Subcutaneous abdominal adipose tissue (tissue), 5 donors: ENCODE data around the gene C1orf159.

Experiments
- H3K27ac ChIP-seq: one replicate; pipeline ENCODE4 v1.7.0; 2013; ENCODE audit warnings: low read depth, mild to moderate bottlenecking, inconsistent platforms, low read length, moderate library complexity
- H3K27me3 ChIP-seq, 5 donors: one replicate each; pipeline ENCODE4 v1.7.0; 2013; ENCODE audit warnings: low read length in 5 of 5, inconsistent platforms in 1 of 5; ENCODE audit not compliant: control insufficient read depth in 5 of 5, insufficient read depth in 4 of 5
- H3K36me3 ChIP-seq, 5 donors: one replicate each; pipeline ENCODE4 v1.7.0; 2013; ENCODE audit warnings: low read length in 5 of 5; ENCODE audit not compliant: control insufficient read depth in 5 of 5, insufficient read depth in 5 of 5
- H3K4me1 ChIP-seq, 5 donors: one replicate each; pipeline ENCODE4 v1.7.0; 2013; ENCODE audit warnings: low read length in 5 of 5, mild to moderate bottlenecking in 3 of 5, moderate library complexity in 1 of 5; ENCODE audit not compliant: control insufficient read depth in 5 of 5, insufficient read depth in 5 of 5
- H3K4me3 ChIP-seq, 5 donors: one replicate each; pipeline ENCODE4 v1.7.0; 2013; ENCODE audit warnings: low read length in 5 of 5, low read depth in 1 of 5
- H3K9ac ChIP-seq, 5 donors: one replicate each; pipeline ENCODE4 v1.7.0; 2013; ENCODE audit warnings: low read length in 5 of 5, mild to moderate bottlenecking in 4 of 5, moderate library complexity in 3 of 5
- H3K9me3 ChIP-seq, 5 donors: one replicate each; pipeline ENCODE4 v1.7.0; 2013; ENCODE audit warnings: low read length in 5 of 5; ENCODE audit not compliant: control insufficient read depth in 5 of 5
- donor health status: healthy.
- donor health status: healthy.
- donor health status: healthy.
- donor health status: healthy.
- donor health status: healthy.

Gene C1orf159

GRCh38 chr1:1134300-1134970 lies 18.5 kb upstream of the C1orf159 start:
- Histone ChIP-seq H3K9ac (no peak overlapping the region), H3K4me3 (no peak overlapping the region), H3K36me3 (no peaks in the 10 kb centered on the region), H3K9me3 (no peaks in the 10 kb centered on the region), H3K27me3 (peaks cover 11 to 25% (median 21%) of the 10 kb centered on the region in 5 donors), H3K4me1 (peaks cover 0 to 12% (median 9%) of the 10 kb centered on the region in 5 donors), H3K27ac (no peak overlapping the region)

GRCh38 chr1:1132956-1133750 lies 17.3 kb upstream of the C1orf159 start:
- H3K27me3 ChIP-seq: peaks cover 7 to 28% (median 17%) of the 10 kb centered on the region in 5 donors
- no peaks in the 10 kb centered on the region for H3K9me3 ChIP-seq
- H3K36me3 ChIP-seq: no peaks in the 10 kb centered on the region
- H3K27ac ChIP-seq: no peak overlapping the region
- H3K4me1 ChIP-seq: peaks cover 0 to 12% (median 9%) of the 10 kb centered on the region in 5 donors
- no peak overlapping the region for H3K9ac ChIP-seq
- H3K4me3 ChIP-seq: no peak overlapping the region

GRCh38 chr1:1132042-1132950 lies 16.4 kb upstream of the C1orf159 start:
- no peak overlapping the region for H3K9ac ChIP-seq

GRCh38 chr1:1130206-1131120 lies 14.6 kb upstream of the C1orf159 start:
- Histone ChIP-seq H3K4me1 (peaks cover 0 to 12% (median 9%) of the 10 kb centered on the region in 5 donors), H3K9ac (no peak overlapping the region), H3K27ac (no peak overlapping the region), H3K4me3 (no peak overlapping the region), H3K9me3 (no peaks in the 10 kb centered on the region), H3K27me3 (peaks cover 0 to 16% (median 2%) of the 10 kb centered on the region in 5 donors), H3K36me3 (no peaks in the 10 kb centered on the region)

More at GRCh38 chr1:1132042-1132950, 16.4 kb upstream of the C1orf159 start:
- H3K4me1 ChIP-seq: peaks cover 0 to 12% (median 9%) of the 10 kb centered on the region in 5 donors
- no peaks in the 10 kb centered on the region for H3K36me3 ChIP-seq
- H3K9me3 ChIP-seq: no peaks in the 10 kb centered on the region
- no peak overlapping the region for H3K27ac ChIP-seq
- H3K4me3 ChIP-seq: no peak overlapping the region
- peaks cover 7 to 28% (median 12%) of the 10 kb centered on the region in 5 donors for H3K27me3 ChIP-seq

- peaks cover 0 to 14% (median 2%) of the 10 kb centered on the region in 5 donors for H3K27me3 ChIP-seq
- H3K9ac ChIP-seq: no peak overlapping the region
- H3K27ac ChIP-seq: no peak overlapping the region
- no peak overlapping the region for H3K4me3 ChIP-seq
- H3K4me1 ChIP-seq: peaks cover 0 to 12% (median 9%) of the 10 kb centered on the region in 5 donors
- peaks cover 0 to under 1% (median 0%) of the 10 kb centered on the region in 5 donors for H3K9me3 ChIP-seq
- no peaks in the 10 kb centered on the region for H3K36me3 ChIP-seq
These were observed 13.5 kb upstream of the C1orf159 start for GRCh38 chr1:1129381-1129821.

GRCh38 chr1:1128454-1129139 lies 12.7 kb upstream of the C1orf159 start:
- Histone ChIP-seq H3K9ac (no peak overlapping the region), H3K4me1 (peaks cover 0 to 12% (median 9%) of the 10 kb centered on the region in 5 donors), H3K9me3 (peaks cover 0 to 6% (median 4%) of the 10 kb centered on the region in 5 donors), H3K27ac (no peak overlapping the region), H3K27me3 (peaks cover 0 to 14% (median 8%) of the 10 kb centered on the region in 5 donors), H3K36me3 (no peaks in the 10 kb centered on the region), H3K4me3 (no peak overlapping the region)

GRCh38 chr1:1127551-1128451 lies 11.9 kb upstream of the C1orf159 start:
- Histone ChIP-seq H3K36me3 (no peaks in the 10 kb centered on the region), H3K27me3 (peaks cover 0 to 14% (median 9%) of the 10 kb centered on the region in 5 donors), H3K4me1 (peaks cover 0 to 6% (median 2%) of the 10 kb centered on the region in 5 donors), H3K27ac (no peak overlapping the region), H3K9ac (no peak overlapping the region), H3K4me3 (no peak overlapping the region), H3K9me3 (peaks cover 0 to 6% (median 4%) of the 10 kb centered on the region in 5 donors)

- Histone ChIP-seq H3K36me3 (no peaks in the 10 kb centered on the region), H3K27me3 (peaks cover 4 to 16% (median 6%) of the 10 kb centered on the region in 5 donors), H3K27ac (no peak overlapping the region), H3K4me1 (peaks cover 0 to 11% (median 8%) of the 10 kb centered on the region in 5 donors), H3K9me3 (peaks cover 0 to 6% (median 4%) of the 10 kb centered on the region in 5 donors), H3K9ac (no peak overlapping the region), H3K4me3 (no peak overlapping the region)
These were observed 10.1 kb upstream of the C1orf159 start for GRCh38 chr1:1125945-1126344.
